GM19023 (cell line): ENCODE data around the gene PLEKHA8.

Experiments
- ATAC-seq: cut with Tn5 transposase; IDR thresholded peaks from one replicate; pipeline ENCODE4 v1.9.1; 2021; ENCODE audit warnings: mild to moderate bottlenecking, moderate library complexity; ENCODE audit not compliant: unreplicated experiment

Gene PLEKHA8

GRCh38 chr7:30022991-30023390 is 5.2 kb upstream of the PLEKHA8 start:
- no peak for ATAC-seq

GRCh38 chr7:30023524-30023923 is 4.7 kb upstream of the PLEKHA8 start:
- no peak for ATAC-seq

- peak; percentile 77 for ATAC-seq
These were observed 1.8 kb upstream of the PLEKHA8 start, which contains the start of gene FKBP14 for GRCh38 chr7:30026229-30027064. Gene FKBP14, minus strand, starts transcription at chr7:30026702. Its CDS starts 194 bp downstream, at chr7:30026508.

GRCh38 chr7:30027065-30027456 is 1.2 kb upstream of the PLEKHA8 start:
- ATAC-seq = no peak

- peak; percentile 1 for ATAC-seq
These were observed 434 bp upstream of the PLEKHA8 start for GRCh38 chr7:30027740-30028215.

- ATAC-seq = peak; percentile 30
These were observed 780 bp downstream of the PLEKHA8 start for GRCh38 chr7:30028749-30029635.

- no peak for ATAC-seq
These were observed 1.5 kb downstream of the PLEKHA8 start for GRCh38 chr7:30029696-30030095.

- no peak for ATAC-seq
These were observed 4.3 kb downstream of the PLEKHA8 start for GRCh38 chr7:30032310-30033125.

GRCh38 chr7:30034501-30034900 is 6.3 kb downstream of the PLEKHA8 start:
- ATAC-seq = no peak

GRCh38 chr7:30036220-30036619 is 8.0 kb downstream of the PLEKHA8 start:
- ATAC-seq = no peak

GRCh38 chr7:30038196-30038980 is 10.2 kb downstream of the PLEKHA8 start:
- ATAC-seq = no peak

GRCh38 chr7:30040938-30041337 is 12.7 kb downstream of the PLEKHA8 start:
- ATAC-seq = no peak

- no peak for ATAC-seq
These were observed 13.5 kb downstream of the PLEKHA8 start for GRCh38 chr7:30041526-30042269.

GRCh38 chr7:30046127-30046770 is 18.0 kb downstream of the PLEKHA8 start:
- no peak for ATAC-seq

- no peak for ATAC-seq
These were observed 18.9 kb downstream of the PLEKHA8 start for GRCh38 chr7:30047124-30047523.

- no peak for ATAC-seq
These were observed 20.4 kb downstream of the PLEKHA8 start for GRCh38 chr7:30048582-30048981.

GRCh38 chr7:30049173-30049572 is 21.0 kb downstream of the PLEKHA8 start:
- no peak for ATAC-seq

- ATAC-seq = no peak
These were observed 24.9 kb downstream of the PLEKHA8 start for GRCh38 chr7:30053068-30053467.

GRCh38 chr7:30057741-30058140 is 29.5 kb downstream of the PLEKHA8 start:
- no peak for ATAC-seq
